ENCODE data around the gene NAIF1.

Gene NAIF1

GRCh38 chr9:128102196-128102595 lies 35.1 kb upstream of the NAIF1 start:
- DNase-seq (ENCODE audit: low read depth), result no peak

GRCh38 chr9:128101690-128102089 lies 34.6 kb upstream of the NAIF1 start:
- DNase-seq (ENCODE audit: low read depth), result no peak

GRCh38 chr9:128101231-128101661 lies 34.1 kb upstream of the NAIF1 start:
- no peak for DNase-seq (ENCODE audit: low read depth)

GRCh38 chr9:128100581-128100980 lies 33.5 kb upstream of the NAIF1 start:
- DNase-seq (ENCODE audit: low read depth), result no peak

DNA sequence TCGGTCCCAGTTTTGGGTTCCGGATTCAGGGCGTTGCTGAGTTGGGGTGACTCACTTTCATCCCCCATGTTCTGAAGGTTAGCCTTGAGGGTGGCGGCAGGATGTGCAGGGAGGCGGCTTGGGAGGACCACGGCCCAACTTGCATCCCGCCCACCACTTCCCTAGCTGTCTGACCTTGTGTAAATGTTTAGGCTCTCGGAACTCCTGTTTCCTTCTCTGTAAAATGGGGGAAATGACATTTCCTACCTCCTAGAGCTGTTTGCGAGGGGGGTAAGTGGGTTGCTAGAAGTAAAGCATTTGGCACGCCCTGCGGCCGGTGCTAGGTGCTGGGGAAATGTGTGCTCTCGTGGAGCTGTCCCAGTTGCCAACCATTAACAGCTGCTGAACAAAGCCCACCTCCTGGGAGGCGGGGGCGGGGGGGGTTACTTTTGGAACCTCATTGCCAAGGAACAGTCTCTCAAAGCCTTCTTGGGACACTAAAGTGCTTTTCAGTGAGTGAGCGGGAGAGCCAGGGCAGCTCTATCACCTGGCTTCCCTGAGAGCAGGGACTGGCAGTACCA lies 32.9 kb upstream of the NAIF1 start:
- peak; percentile 53 for DNase-seq (ENCODE audit: low read depth)

- DNase-seq (ENCODE audit: low read depth), result peak; percentile 58
Observed at GRCh38 chr9:128099231-128099931, 32.3 kb upstream of the NAIF1 start.

- peak; percentile 99 for DNase-seq (ENCODE audit: low read depth)
Observed at GRCh38 chr9:128098297-128099230, 31.4 kb upstream of the NAIF1 start.

- no peak for DNase-seq (ENCODE audit: low read depth)
Observed at GRCh38 chr9:128097543-128098296, 30.6 kb upstream of the NAIF1 start.

GRCh38 chr9:128096616-128097536 lies 29.8 kb upstream of the NAIF1 start:
- DNase-seq (ENCODE audit: low read depth), result no peak

GRCh38 chr9:128094950-128095544 lies 27.9 kb upstream of the NAIF1 start:
- DNase-seq (ENCODE audit: low read depth), result no peak

GRCh38 chr9:128094166-128094949 lies 27.2 kb upstream of the NAIF1 start:
- peak; percentile 98 for DNase-seq (ENCODE audit: low read depth)

DNA sequence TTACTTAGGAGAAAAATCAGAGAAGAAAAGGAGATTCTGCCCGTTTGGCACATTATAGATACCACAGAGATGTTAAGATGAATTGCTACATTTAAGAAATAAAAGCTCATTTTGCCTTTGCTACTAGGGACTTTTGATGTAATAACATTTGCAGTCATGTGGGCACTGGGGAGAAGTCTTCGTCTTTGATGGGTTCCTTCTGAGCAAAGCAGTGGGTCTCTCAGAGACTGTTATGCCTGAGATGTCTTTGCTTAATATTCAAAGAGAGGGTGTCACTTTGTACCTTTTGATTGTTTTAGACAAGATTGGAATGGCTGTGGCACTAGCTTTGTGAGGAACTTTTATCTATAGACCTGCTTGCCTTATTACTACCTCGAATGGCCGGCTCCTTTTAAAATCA lies 25.9 kb upstream of the NAIF1 start:
- DNase-seq (ENCODE audit: low read depth), result no peak

- DNase-seq (ENCODE audit: low read depth), result no peak
Observed at GRCh38 chr9:128092199-128092977, 25.3 kb upstream of the NAIF1 start.

DNA sequence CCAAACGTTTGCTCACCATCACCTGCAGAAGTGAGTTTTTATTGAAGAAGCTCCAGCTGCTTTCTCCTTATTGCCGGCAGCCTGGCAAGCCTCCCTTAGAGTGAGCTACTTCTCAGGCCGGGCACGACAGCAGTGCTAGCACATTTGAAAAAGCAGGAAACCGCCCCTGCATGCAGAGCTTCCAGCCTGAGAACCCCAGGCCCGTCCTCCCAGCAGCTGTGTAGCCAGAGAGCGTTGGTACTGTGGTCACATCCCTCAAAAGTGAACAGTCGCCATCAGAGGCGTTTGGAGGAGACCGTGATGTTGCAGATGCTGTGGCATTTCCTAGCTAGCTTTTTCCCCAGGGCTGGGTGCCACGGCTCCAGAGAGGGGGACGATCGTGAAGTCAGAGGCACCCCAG lies 24.5 kb upstream of the NAIF1 start:
- DNase-seq (ENCODE audit: low read depth), result no peak

- DNase-seq (ENCODE audit: low read depth), result peak; percentile 95
Observed at GRCh38 chr9:128091144-128091543, 24.0 kb upstream of the NAIF1 start.

- no peak for DNase-seq (ENCODE audit: low read depth)
Observed at GRCh38 chr9:128089299-128089698, 22.2 kb upstream of the NAIF1 start.

DNA sequence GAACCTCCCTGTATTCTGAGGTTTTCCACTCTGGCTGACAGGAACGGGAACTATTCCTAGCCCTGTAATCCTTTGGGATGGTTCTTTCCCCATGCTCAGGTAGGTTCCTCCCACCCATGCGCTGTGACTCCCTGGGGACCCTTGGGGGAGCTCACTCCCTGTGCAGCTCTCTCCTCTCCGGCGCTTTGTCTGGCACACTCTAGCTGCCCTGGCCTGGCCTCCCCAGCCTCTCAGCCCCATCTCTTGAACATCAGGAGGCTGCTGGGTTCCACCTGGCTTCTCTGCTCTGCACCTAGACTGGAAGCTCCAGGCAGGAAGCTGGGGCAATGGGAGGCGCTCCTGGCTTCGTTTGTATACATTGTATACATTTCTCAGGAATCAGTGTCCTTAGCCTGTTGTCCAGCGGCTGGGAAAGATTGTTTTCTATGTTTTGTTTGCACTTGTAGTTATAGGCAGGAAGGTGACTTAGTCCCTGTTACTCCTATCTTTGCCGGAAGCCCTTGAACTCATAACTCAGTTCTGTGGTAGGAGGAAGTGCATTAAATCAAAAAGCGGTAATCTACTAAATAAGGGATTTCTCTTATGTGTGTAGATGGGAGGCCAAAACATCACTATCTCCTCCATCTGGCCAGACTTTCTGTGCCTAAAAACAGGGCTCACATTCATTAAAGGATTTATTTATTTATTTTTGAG lies 21.3 kb upstream of the NAIF1 start:
- no peak for DNase-seq (ENCODE audit: low read depth)

DNA sequence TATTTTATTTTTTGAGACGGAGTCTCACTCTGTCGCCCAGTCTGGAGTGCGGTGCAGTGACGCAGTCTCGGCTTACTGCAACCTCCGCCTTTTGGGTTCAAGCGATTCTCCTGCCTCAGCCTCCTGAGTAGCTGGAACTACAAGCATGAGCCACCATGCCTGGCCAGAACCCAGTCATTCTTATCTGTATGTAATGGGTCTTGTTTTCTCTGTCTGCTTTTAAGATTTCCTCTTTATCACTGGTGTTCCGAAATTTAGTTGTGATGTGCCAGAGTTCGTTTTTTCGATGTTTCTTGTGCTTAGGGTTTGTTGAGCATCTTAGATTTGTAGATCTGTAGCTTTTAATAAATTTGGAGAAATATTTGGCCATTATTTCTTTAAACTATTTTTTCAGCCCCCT lies 20.1 kb upstream of the NAIF1 start:
- no peak for DNase-seq (ENCODE audit: low read depth)

Data from iris pigment epithelial cell (primary cell).